Thoracic aorta (tissue), 2 donors: ENCODE data around the gene OTUD1. TPM values are rescaled to one million over a fixed set of nuclear protein-coding genes. Genes with fewer than 3 reads are reported as not detected.

ENCODE experiments used
- ATAC-seq: fragments of 150-250 bp; one replicate; pipeline ENCODE4 v1.8.0; 2017; ENCODE audit warnings: low read depth; ENCODE audit not compliant: insufficient number of reproducible peaks, low FRiP score
- DNase-seq: peaks from one replicate; pipeline ENCODE4 v3.0.0-alpha.2; 2020; ENCODE audit warnings: low spot score
- H3K27ac ChIP-seq, 2 donors: fragments of 200-600 bp; sonication (generic); 1 replicate in 1 of 2; 2 replicates in 1 of 2; pipeline ENCODE4 v1.5.1; 2016; ENCODE audit warnings: mild to moderate bottlenecking in 2 of 2, moderate library complexity in 2 of 2
- H3K27me3 ChIP-seq: fragments of 200-600 bp; sonication (generic); replicated peaks from 2 replicates; pipeline ENCODE4 v1.6.0; 2016; ENCODE audit warnings: mild to moderate bottlenecking; ENCODE audit not compliant: insufficient read depth
- H3K36me3 ChIP-seq: fragments of 200-600 bp; sonication (generic); one replicate; pipeline ENCODE4 v1.5.1; 2016
- H3K4me1 ChIP-seq, 2 donors: fragments of 200-600 bp; sonication (generic); 1 replicate in 1 of 2; 2 replicates in 1 of 2; pipeline versions ENCODE4 v1.5.1 to v1.6.0; 2016; ENCODE audit warnings: low read depth in 2 of 2, mild to moderate bottlenecking in 1 of 2; ENCODE audit not compliant: control insufficient read depth in 1 of 2
- H3K4me3 ChIP-seq: fragments of 200-600 bp; sonication (generic); 2 replicates; pipeline ENCODE4 v1.5.1; 2016; ENCODE audit warnings: mild to moderate bottlenecking
- H3K9me3 ChIP-seq: fragments of 200-600 bp; sonication (generic); 2 replicates; pipeline ENCODE4 v1.5.1; 2016
- total RNA-seq, 2 donors: library from RNA; depleted of rRNA; stranded (reverse); fragments of >200 nt; gene quantifications; one replicate each; pipeline versions ENCODE4 v1.1.0 to v1.2.3, GENCODE V29; 2016
- TF ChIP-seq, protein P1 (sequence below): fragments of 200-600 bp; sonication (generic); IDR thresholded peaks from one replicate; pipeline ENCODE4 v1.5.1; 2019; ENCODE audit warnings: antibody characterized with exemption

Gene OTUD1
- total RNA-seq, 2 donors from 2014 or later, result 13.3 to 17.3 TPM

DNA sequence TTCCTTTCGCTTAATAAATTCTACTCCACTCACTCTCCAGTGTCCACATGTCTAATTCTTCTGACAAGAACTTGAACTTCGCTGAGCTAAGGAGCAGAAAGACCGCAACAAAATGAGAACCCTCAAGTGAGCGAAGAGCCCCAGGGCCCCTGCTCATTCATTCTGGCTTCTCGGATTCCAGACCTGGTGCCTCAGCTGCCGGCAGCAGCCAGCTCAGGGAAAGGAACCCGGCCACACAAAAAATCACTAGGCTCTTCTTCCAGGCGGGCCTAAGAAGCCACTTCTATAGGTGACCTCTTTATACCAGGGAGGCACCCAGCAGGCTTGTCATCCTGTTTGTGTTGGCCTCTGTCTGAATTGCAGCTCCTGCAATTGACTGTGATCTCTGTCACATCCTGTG lies 33.3 kb downstream of the OTUD1 start:
- Histone ChIP-seq H3K4me3 (no peak overlapping the region), H3K27me3 (no peaks in the 10 kb centered on the region), H3K9me3 (no peaks in the 10 kb centered on the region), H3K4me1 (no peaks in the 10 kb centered on the region), H3K36me3 (no peaks in the 10 kb centered on the region), H3K27ac (no peak overlapping the region)
- no peak for ATAC-seq
- TF ChIP-seq, protein P1, sequence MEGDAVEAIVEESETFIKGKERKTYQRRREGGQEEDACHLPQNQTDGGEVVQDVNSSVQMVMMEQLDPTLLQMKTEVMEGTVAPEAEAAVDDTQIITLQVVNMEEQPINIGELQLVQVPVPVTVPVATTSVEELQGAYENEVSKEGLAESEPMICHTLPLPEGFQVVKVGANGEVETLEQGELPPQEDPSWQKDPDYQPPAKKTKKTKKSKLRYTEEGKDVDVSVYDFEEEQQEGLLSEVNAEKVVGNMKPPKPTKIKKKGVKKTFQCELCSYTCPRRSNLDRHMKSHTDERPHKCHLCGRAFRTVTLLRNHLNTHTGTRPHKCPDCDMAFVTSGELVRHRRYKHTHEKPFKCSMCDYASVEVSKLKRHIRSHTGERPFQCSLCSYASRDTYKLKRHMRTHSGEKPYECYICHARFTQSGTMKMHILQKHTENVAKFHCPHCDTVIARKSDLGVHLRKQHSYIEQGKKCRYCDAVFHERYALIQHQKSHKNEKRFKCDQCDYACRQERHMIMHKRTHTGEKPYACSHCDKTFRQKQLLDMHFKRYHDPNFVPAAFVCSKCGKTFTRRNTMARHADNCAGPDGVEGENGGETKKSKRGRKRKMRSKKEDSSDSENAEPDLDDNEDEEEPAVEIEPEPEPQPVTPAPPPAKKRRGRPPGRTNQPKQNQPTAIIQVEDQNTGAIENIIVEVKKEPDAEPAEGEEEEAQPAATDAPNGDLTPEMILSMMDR, result no peak
- DNase-seq, result no peak

DNA sequence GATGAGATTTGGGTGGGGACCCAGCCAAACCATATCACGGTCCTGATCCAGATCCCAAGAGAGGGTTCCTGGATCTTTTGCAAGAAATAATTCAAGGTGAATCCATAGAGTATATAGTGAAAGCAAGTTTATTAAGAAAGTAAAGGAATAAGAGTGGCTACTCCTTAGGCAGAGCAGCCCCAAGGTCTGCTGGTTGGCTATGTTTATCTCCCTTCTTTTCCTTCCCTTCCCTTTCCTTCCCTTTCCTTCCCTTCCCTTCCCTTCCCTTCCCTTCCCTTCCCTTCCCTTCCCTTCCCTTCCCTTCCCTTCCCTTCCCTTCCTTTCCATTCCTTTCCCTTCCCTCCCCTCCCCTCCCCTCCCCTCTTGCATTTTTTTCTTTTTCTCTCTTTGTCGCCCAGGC lies 35.2 kb downstream of the OTUD1 start:
- DNase-seq (no peak), ATAC-seq (no peak)
- Histone ChIP-seq H3K27ac (no peak overlapping the region), H3K4me3 (no peak overlapping the region), H3K9me3 (no peaks in the 10 kb centered on the region), H3K4me1 (no peaks in the 10 kb centered on the region), H3K27me3 (no peaks in the 10 kb centered on the region), H3K36me3 (no peaks in the 10 kb centered on the region)
- TF ChIP-seq, protein P1, result no peak

DNA sequence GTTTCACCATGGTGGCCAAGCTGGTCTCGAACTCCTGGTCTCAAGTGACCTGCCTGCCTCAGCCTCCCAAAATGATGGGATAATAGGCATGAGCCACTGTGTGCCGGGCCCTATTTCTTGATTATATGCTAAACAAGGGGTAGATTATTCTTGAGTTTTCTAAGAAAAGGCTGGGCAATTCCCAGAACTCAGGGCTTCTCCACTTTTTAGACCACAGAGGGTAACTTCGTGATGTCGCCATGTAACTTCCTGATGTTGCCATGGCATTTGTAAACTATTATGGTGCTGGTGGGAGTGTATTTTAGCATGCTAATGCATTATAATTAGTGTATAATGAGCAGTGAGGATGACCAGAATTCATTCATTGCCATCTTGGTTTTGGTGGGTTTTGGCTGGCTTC lies 35.8 kb downstream of the OTUD1 start:
- no peak overlapping the region for H3K27ac ChIP-seq
- H3K27me3 ChIP-seq, result no peaks in the 10 kb centered on the region
- no peaks in the 10 kb centered on the region for H3K9me3 ChIP-seq
- DNase-seq (no peak), ATAC-seq (no peak)
- TF ChIP-seq, protein P1, result no peak
- no peaks in the 10 kb centered on the region for H3K36me3 ChIP-seq
- no peak overlapping the region for H3K4me3 ChIP-seq
- H3K4me1 ChIP-seq, result no peaks in the 10 kb centered on the region

DNA sequence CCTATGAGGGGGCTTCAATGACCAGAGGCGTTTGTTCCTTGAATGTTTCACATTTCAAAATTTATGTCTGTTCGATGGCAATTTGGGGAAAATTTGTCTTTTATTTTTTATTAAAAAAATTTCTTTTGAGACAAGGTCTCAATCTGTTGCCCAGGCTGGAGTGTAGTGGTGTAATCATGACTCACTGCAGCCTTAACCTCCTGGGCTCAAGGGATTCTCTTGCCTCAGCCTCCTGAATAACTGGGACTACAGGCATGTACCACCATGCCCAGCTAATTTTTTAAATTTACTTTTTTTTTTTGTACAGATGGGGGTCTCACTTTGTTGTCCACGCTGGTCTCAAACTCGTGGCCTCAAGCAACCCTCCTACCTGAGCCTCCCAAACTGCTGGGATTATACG lies 39.7 kb downstream of the OTUD1 start:
- DNase-seq (no peak), ATAC-seq (no peak)
- Histone ChIP-seq H3K4me3 (no peak overlapping the region), H3K4me1 (no peaks in the 10 kb centered on the region), H3K9me3 (no peaks in the 10 kb centered on the region), H3K27ac (no peak overlapping the region), H3K27me3 (no peaks in the 10 kb centered on the region), H3K36me3 (no peaks in the 10 kb centered on the region)
- TF ChIP-seq, protein P1, result no peak

DNA sequence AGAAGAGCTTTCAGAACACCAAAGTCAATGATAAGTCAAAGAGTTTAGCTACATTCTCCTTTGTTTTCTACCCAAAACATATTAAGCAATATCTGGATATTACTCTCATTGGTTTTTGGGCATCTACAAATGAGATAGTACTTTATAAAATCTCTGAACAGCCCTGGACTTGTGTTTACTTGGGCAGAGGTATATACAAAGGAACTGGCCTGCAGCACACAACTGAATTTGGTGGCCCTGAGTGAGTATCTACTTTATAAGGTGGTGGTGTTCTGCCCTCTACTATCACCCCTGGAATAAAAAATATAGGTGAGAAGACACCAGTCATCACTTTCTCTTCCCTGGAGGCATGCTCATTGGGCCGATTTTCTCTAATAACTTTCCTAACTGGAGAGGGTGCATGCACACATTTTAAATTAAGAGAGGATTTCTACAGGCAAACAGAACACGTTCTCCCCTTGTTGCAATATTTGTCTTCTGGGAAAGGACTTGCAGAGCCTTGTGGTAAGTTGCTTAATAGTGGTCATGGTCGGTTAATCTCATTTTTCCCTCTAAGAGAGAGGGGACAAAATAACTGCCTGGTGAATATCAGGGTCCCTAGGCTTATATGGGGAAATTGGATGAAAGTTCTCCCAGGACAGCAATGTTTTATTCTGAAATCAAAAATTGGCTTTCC lies 41.1 kb downstream of the OTUD1 start:
- TF ChIP-seq, protein P1, result no peak
- no peak overlapping the region for H3K27ac ChIP-seq
- H3K27me3 ChIP-seq, result no peaks in the 10 kb centered on the region
- DNase-seq, result no peak
- H3K4me3 ChIP-seq, result no peak overlapping the region
- no peaks in the 10 kb centered on the region for H3K9me3 ChIP-seq
- H3K36me3 ChIP-seq, result no peaks in the 10 kb centered on the region
- H3K4me1 ChIP-seq, result no peaks in the 10 kb centered on the region
- no peak for ATAC-seq
